LoVo (cell line): ENCODE data around the gene ACSL1.
"Not testable (repeated sequence)": the region's sequence is repeated elsewhere in the genome, so short reads cannot be mapped to it uniquely, and the experiment has no call there.

Source experiments
- DNase-seq: peaks from one replicate; pipeline ENCODE4 v3.0.0-alpha.2; 2016; ENCODE audit warnings: low spot score

Gene ACSL1

DNA sequence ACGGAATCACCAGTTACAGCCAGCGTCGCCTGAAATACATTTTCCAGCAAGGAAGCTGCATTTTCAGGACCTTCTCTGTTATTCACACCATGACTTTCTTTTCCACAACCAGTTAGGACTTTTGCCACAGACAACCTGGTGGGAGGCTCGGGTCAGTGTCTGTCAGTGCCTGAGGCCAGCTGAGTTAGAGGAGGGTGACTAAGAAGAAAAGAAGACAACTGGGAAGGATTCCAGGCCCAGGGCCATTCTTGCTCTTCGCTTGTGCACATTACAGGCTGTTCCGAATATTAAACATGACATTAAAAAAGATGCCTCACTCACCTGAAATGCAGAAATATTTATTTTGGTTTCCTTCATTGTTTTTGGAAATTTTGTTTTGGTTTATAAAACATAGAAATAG, 70.5 kb downstream of the ACSL1 start:
- DNase-seq = no peak

DNA sequence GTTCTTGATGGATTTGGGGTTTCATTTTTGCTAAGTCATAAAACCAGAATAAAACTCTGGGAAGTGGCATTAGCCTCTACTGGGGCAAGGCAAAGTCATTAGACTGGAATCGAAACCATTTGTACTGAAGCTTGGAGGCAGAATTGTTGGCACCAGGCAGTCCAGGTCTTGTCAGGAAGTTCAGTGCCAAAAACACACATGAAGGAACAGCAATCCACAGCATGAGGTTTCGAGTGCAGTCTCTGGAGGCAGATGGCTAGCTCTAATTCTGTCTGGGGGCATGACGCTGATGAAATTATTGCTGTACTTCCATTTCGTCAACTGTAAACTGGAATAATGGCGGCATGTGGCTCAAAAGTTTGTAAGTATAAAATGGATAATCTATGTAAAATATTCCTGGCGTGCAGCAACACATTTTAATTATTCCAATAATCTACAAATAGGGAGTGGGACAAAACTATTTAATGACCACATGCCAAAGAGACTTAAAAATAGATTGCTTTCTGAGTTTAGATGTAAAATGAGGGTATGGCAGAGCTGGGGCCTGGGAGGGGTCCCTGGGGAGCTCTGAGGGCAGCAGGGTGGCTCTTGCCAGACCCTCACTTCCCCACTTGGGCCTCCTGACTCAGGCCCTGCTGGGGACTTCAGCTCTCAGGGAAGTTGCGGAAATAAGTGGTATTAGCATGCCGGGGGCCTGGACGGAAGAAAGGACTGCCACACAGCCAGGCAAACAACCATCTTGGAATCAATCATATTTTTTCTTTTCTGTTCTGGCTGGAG, 73.1 kb downstream of the ACSL1 start:
- DNase-seq = no peak

DNA sequence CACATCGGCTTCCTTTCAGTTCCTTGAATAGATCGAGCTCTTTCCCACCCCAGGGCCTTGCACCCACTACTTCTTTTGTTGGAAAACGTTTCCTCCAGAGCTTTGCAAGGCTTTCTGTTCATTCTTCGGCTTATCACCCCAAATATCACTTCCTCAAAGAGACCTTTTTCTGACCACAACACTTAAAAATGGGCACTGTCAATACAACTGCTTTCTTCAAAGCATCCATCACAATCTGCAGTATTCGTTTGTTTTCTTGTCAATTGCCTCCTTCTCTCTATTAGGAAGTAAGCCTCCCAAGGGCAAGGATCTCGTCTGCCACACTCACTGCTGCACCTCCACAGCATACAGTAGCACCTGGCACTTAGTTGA, 74.2 kb downstream of the ACSL1 start:
- no peak for DNase-seq

DNA sequence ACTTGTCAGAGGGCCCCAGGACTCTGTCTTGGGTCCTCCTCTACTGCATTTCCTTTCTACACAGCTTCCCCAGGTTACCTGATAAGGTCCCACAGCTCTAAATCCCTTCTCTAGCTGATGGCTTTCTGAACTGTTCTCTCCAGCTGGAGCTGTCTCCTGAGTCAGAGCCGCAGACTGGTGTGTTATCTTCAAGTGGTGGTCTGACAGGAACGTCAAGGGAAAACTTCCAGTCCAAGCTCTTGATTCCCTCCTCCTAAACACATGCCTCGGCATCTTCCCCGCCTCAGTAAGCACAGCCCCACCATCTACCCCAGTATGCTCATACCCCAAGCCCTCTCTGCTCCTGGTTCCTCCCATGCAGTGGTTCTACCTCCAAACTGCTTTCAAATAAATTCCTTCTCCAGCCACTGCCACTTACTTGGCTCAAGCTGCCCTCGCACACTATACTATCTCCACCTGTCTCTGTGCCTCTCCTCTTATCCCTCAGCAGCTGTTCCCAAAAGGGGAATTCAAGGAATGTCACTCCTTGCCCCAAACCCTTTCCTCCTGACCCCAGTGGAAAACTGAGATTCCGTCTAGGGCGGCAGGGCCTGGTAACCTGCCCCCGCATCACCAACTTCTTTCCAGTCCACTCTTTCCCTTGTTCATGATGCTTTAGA, 74.7 kb downstream of the ACSL1 start:
- DNase-seq = no peak

DNA sequence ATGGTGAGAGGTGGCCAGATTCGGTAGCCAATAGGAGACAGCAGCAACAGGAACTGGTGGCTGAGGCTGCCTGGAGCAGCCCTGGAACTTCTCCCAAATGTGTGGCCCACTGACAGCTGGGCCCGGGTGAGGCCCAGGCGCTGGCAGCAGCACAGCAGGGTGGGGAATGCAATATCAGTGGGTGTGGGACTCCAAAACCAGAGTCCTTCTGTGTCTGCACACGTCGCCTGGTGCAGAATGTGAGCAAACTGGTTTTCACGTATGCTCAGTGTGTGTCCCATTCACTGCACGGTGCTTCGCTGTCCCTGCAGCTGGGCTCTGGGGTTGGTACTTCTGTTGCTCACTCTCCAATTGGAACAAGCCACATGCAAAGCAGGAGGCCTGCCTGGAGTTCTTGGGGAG, 77.5 kb downstream of the ACSL1 start:
- no peak for DNase-seq

DNA sequence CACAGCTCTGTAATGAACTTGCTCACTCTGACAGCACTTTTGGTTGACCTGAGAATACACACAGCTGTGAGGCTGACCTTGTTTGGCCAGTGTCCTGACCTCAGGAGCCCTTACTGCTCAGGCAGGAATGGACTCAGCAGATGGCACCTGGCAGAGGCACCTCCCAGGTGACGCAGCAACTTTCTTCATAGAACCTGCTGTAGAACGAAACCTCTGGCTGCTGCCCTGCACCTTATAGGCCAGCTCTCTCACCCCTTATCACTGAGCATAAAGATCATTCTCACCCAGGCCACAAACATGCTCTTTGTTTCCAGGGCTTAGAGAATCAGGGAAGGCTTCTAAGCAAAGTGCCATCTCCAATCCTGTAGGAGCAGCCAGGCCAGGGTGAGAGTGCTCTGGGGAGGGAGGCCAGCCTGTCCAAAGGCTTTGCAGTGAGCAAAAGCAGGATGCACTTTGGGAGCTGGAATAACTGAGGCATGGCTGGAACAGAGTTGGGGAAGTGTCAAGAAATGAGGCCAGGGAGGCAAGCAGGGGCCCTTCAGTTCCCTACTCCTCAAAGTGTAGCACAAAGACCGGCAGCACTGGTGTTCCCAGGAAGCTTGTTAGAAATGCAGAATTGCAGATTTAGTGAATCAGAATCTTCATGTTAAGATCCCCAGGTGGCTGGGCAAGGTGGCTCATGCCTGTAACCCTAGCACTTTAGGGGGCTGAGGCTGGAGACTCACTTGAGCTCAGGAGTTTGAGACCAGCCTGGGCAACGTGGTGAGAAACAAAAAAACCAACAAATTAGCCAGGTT, 78.5 kb downstream of the ACSL1 start:
- DNase-seq = no peak

DNA sequence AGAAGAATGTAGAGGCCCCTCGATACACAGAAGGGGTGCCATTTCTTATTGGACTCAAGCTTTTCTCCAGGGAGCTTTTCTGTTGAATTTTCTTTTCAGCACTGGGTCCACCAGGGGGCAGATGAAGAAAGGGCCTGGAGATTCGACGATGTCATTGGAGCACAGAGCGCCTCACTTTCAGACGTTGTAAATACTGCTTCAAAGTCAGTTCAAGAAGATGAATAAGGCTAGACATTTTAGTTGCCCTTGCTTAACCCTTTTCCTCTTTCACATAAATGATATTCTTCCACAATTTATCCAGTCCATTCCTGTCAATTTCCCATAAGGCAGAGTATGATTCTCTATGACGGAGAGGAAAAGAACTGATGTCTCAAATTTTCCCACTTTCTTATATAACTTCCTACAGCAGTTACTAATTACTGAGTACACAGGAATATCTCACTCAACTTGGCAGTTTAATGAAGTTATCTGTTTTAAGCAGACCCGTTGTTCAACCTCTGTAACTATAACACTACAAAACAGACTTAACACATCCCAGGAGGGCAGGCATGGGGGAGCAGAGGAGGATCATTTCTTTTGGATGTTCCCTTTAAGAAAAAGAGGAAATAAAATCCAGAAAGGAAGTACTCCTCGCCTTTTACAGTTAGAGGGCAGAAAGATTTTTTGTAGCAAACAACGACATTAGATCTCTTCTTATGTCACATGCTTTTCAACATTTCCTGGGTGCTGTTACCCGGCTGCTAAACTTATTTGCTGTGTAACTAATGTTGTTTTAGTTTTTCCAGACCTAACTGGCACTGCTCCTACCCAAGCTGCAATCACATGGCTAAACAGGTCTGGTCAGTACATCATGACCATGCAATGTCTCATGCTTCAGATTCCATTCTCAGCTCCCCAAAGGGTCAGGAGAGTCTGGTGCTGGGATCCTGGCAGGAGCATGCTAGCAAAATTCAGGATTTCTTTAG, 79.7 kb downstream of the ACSL1 start:
- DNase-seq = peak; percentile 42

DNA sequence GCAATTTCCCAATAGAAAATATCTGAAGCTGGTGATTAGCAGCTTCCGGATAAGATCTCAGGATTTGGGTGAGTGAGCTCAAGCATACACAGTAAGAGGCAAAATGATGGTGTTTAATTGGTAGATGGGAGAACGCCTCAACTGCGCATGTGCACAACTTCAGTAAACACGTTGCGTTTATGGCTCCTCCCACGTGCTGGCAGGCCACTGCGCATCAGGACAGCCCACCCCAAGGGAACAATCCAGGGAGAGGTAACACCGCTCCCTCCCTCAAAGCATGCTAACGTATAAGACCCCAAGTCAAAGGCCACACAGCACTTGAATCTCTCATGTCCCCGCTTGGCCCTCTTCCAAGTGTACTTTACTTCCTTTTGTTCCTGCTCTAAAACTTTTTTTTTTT, 81.5 kb downstream of the ACSL1 start:
- DNase-seq = no peak

DNA sequence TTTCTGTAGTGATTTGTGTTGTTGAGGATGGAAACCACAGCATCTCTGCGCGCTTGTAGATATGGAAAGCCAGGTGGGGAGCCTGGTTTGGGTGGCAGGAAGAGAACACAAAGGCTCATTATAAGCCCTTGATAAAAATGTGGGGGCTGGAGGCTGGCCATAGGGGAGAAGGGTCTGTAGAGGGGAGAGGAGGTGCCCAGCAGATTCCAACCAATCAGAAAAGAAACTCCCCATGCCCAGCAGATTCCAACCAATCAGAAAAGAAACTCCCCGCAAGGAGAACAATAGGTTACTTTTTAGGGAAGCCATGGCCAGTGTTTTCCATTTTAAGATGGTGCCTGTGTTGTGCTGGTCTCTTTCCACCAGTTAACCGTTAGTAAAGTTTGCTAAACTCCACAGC, 82.1 kb downstream of the ACSL1 start:
- DNase-seq = no peak

DNA sequence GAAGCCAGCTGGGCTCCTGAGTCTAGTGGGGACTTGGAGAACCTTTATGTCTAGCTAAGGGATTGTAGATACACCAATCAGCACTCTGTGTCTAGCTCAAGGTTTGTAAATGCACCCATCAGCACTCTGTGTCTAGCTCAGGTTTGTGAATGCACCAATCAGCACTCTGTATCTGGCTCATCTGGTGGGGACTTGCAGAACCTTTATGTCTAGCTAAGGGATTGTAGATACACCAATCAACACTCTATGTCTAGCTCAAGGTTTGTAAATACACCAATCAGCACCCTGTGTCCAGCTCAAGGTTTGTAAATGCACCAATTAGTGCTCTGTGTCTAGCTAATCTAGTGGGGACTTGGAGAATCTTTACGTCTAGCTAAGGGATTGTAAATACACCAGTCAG, 84.1 kb downstream of the ACSL1 start:
- not testable (repeated sequence) for DNase-seq

DNA sequence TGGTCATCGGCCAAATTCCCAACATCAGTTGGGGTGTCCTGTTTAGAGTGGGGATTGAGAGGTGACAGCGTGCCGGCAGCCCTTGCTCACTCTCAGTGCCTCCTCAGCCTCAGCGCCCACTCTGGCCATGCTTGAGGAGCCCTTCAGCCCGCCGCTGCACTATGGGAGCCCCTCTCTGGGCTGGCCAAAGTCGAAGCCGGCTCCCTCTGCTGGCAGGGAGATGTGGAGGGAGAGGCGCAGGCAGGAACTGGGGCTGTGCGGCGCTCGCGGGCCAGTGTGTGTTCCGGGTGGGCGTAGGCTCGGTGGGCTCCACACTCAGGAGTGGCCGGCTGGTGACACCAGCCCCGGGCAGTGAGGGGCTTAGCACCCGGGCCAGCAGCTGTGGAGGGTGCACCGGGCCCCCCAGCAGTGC, 84.8 kb downstream of the ACSL1 start:
- DNase-seq = no peak

DNA sequence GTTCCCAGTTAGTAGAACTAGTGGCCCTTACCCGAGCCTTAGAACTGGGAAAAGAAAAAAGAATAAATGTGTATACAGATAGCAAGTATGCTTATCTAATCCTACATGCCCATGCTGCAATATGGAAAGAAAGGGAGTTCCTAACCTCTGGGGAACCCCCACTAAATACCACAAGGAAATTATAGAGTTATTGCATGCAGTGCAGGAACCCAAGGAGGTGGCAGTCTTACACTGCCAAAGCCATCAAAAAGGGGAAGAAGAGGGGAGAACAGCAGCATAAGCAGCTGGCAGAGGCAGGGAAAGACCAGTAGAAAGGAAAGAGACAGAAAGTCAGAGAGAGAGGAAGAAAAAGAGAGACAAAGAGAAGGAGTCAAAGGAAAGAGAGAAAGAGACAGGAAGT, 86.2 kb downstream of the ACSL1 start:
- not testable (repeated sequence) for DNase-seq

DNA sequence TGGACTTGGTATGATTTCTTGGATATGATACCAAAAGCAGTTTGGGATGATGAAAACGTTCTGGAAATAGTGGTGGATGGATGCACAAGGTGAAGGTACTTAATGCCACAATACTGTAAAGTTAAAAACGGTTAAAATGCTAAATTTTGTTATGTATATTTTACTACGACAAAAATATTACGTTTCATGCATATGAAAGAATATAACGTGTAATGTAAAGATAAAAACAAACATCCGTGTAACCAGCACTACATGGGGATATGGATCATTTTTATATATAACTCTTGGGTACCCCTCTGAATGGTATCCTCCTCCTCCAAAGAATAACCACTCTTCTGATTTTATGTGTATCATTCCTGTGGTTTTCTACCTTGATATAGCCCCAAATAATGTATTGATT, 91.0 kb downstream of the ACSL1 start:
- DNase-seq = no peak

DNA sequence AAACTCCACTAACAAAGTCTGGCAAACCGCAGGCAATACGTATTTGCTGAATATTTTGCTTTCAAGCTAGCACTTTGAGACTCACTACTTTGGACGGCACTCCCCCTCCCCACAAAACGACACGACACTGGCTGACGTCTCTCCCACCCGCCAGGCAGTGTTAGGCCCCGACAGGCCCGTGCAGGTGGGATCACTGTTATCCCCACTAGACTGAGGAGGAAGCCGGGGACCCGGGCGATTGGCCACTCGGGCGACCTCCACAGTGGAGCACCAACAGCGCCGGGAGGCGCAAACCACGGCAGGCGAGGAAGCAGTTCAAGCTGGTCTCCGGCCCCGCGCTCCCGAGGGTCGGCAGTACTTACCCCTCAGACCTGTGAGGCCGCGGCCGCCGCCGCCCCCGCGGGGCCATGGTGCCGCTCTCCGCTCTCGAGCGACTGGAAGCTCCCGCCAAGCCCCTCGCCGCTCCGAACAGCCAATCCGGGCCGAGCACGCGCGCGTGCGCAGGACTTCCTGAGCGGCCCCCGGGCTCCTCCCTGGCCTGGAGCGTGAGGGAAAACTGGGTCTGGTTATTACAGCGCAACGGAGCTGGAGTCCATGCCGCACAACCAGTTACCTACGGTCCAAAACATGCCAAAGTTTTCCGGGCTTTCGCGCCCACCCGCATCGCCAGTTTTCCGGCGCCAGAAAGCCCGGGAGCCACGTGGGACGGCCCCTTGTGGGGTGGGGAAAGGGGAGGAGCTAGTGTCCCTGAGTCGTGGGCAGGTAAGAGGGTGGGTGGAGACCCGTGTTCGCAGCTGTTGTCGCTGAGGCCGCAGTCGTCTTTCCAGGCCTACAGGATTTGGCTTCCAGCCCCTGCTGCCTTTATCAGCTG, 91.9 kb downstream of the ACSL1 start, which contains the start of gene CENPU:
Gene CENPU, minus strand, starts transcription at position 443 of the 871 bp plus-strand sequence. Its CDS starts 34 bp downstream, at position 409.
- peak; percentile 99 for DNase-seq

DNA sequence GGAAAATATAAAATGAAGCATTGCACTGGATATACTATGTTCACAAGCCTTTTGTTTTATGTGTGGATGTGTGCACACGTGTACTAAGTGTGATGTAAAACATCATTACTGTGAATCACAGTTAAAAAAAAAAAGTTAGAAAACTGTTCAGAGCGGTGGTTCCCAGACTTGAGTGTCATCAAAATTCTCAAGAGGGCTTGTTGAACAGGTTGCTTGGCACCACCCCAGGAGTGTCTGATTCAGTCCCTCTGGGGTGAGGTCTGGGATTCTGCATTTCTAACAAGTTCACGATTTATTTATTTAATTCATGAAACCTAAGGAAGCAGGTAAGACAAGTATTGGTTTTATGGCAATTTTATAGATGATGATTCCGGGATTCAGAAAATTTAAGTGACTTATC, 93.6 kb downstream of the ACSL1 start:
- DNase-seq = no peak

DNA sequence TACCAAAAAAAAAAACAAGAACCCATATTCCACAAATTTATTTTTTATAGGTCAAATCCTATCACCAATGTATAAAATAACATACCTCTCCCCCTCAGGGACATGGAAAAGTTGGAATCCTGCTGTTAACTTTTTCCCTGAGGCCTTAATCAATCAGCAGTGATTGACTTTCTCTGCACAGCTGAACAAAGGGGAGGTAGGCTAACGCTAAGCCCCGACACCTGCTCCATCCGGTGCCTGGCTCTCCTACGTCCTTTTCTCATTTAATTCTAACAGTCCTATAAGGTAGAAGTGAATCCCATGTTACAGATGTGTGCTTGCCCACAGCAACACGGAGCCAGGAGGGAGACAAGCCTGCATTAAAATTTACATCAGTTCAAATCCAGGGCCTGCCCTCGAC, 94.7 kb downstream of the ACSL1 start:
- no peak for DNase-seq

DNA sequence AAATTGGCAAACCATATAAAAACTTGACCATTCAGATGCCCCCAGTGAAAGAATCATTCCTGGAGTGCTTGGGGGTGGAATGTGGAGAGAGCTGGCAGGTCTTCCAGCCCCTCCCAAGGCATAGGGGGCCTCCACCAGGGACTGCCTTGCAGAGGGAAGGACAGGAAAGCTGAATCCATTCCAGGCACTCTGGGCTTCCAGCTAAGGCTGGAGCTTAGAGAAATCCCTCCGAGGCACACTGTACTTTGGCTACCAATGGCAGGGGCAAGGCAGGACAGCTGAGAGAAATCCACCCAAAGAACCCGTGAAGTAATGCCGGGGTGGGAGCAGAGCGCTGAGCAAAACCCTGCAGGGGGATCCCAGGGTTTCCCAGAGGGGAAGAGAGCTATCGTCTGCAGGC, 95.8 kb downstream of the ACSL1 start:
- no peak for DNase-seq

DNA sequence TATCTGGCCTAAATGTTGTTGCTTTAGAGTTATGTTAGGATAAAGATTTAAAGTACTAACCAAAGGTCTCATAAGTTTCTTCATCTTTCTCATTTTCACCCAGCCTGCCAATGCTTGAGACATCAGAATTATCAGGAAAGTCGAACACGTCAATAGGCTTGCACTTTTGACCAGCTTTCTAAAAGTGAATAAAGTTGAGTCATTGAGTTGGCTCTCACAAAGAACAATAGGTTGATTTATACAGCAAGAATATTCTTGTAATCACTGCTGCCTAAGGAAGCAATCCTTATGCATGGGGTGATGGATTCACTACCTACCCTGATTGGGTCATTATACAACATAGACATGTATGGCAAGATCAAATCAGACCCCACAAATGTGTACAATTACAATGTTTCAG, 96.9 kb downstream of the ACSL1 start:
- DNase-seq = no peak

DNA sequence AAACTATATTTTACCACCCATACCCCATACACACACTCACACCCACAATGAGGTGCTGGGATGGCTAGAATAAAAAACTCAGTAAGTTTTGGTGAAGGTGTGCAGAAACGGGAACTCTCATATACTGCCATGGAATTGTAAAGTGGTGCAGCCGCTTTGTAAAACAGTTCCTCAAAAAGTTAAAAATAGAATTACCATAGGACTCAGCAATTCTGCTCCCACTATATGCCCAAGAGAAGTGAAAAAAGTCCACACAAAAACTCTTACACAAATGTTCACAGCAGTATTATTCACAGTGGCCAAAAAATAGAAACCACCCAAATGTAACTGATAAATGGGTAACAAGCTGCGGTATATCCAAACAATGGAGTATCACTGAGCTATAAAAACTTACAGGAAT, 98.3 kb downstream of the ACSL1 start:
- no peak for DNase-seq

DNA sequence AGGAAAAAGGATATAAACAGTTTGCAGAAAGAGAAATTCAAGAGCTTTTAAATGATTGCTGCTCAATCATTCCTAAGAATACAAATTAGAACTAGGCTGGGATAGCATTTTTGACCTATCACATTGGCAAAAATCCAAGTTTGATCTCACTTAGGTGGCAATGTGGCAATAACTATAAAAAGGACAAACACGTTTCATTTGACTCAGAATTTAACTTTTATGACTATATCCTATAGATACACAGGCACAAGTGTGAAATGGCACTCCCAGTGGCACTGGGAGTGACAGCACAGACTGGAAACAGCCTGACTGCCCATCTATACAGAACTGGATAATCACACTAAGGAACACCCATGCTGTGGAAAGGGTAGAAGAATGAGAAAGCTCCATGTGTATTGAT, 103.0 kb downstream of the ACSL1 start:
- DNase-seq = no peak

DNA sequence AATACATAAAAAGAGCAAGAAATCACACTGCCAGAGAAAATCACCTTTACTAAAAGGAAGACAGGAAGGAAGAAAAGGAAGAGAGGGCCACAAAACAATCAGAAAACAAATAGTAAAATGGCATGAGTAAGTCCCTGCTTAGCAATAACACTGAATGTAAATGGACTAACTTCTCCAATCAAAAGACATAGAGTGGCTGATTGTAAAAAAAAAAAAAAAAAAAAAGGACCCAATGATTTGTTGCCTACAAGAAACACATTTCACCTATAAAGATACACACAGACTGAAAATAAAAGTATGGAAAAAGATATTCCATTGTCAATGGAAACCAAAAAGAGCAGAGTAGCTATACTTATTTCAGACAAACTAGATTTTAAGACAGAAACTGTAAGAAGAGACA, 104.5 kb downstream of the ACSL1 start:
- no peak for DNase-seq
